Neural progenitor cell (in vitro differentiated cells): Measurements from ENCODE around the gene CST3.

ENCODE experiments used
- CTCF ChIP-seq: fragments of 200-600 bp; sonication (generic); IDR thresholded peaks from 2 replicates; pipeline ENCODE4 v1.5.1; 2017; ENCODE audit warnings: antibody characterized with exemption, mild to moderate bottlenecking
- EZH2 ChIP-seq: fragments of 200-600 bp; sonication (generic); IDR thresholded peaks from 2 replicates; pipeline ENCODE4 v1.6.1; 2017; ENCODE audit warnings: antibody characterized with exemption, mild to moderate bottlenecking, moderate library complexity
- EZH2phosphoT487 ChIP-seq: fragments of 200-600 bp; sonication (generic); IDR thresholded peaks from 2 replicates; pipeline ENCODE4 v1.6.1; 2017; ENCODE audit warnings: antibody characterized with exemption

- TF ChIP-seq CTCF: peak; percentile 95
- TF ChIP-seq EZH2: no peak
- no peak for TF ChIP-seq EZH2phosphoT487
Measured at GRCh38 chr20:23668477-23668951, 30.8 kb upstream of the CST3 start.
